HG02571 (cell line): ENCODE data around the gene SCT.

Experiments
- ATAC-seq: cut with Tn5 transposase; IDR thresholded peaks from one replicate; pipeline ENCODE4 v1.9.1; 2021; ENCODE audit warnings: mild to moderate bottlenecking, moderate library complexity; ENCODE audit not compliant: unreplicated experiment

The SCT gene

DNA sequence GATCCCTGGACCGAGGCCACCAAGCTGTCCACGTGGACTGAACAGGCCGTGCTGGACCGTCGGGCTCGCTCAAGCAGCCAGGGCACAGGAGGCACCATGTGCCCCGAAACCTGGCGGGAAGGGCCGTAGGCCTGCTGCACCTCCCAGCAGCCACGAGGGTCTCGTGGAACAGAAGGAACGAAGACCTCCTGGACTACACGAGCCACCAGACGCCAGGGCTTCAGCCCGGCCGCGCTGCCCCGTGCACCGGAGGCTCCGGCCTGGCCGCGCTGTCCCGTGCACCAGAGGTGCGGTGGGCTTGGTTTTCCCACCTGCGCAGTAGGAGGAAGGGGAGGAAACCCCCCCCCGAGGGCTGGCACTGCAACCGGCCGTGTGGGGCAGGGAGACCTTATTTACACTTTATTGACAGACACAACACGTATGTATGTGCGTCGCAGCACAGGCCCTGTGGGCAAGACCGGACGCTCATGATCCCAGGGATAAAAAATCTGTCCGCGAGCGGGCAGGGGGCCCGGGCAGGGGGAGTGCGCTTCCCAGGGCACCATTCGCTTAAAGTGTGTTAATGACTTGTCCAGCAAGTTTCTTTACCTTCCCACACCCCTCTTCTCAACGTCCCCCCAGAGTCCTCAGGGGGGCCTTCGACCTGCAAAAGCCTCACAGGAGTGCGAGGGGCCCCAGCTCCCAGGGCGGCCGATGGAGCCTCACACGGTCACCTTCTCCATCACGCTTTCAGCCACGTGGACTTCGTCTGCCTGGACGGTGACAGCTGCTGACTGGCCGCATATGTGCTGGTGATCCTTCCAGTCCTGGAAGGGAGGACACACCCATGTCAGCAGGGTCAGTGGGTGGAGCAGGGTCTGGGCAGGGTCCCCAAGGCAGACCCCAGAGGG, 17.1 kb upstream of the SCT start:
- no peak for ATAC-seq

GRCh38 chr11:643366-643765, 16.4 kb upstream of the SCT start:
- ATAC-seq, result no peak

- no peak for ATAC-seq
These were observed 14.9 kb upstream of the SCT start for GRCh38 chr11:641806-642370.

DNA sequence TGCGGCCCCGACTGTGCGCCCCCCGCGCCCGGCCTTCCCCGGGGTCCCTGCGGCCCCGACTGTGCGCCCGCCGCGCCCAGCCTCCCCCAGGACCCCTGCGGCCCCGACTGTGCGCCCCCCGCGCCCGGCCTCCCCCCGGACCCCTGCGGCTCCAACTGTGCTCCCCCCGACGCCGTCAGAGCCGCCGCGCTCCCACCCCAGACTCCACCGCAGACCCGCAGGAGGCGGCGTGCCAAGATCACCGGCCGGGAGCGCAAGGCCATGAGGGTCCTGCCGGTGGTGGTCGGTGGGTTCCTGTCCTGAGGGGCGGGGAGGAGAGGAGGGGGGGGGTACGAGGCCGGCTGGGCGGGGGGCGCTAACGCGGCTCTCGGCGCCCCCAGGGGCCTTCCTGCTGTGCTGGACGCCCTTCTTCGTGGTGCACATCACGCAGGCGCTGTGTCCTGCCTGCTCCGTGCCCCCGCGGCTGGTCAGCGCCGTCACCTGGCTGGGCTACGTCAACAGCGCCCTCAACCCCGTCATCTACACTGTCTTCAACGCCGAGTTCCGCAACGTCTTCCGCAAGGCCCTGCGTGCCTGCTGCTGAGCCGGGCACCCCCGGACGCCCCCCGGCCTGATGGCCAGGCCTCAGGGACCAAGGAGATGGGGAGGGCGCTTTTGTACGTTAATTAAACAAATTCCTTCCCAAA, 13.2 kb upstream of the SCT start:
- no peak for ATAC-seq

- ATAC-seq, result no peak
These were observed 12.5 kb upstream of the SCT start for GRCh38 chr11:639332-639955.

DNA sequence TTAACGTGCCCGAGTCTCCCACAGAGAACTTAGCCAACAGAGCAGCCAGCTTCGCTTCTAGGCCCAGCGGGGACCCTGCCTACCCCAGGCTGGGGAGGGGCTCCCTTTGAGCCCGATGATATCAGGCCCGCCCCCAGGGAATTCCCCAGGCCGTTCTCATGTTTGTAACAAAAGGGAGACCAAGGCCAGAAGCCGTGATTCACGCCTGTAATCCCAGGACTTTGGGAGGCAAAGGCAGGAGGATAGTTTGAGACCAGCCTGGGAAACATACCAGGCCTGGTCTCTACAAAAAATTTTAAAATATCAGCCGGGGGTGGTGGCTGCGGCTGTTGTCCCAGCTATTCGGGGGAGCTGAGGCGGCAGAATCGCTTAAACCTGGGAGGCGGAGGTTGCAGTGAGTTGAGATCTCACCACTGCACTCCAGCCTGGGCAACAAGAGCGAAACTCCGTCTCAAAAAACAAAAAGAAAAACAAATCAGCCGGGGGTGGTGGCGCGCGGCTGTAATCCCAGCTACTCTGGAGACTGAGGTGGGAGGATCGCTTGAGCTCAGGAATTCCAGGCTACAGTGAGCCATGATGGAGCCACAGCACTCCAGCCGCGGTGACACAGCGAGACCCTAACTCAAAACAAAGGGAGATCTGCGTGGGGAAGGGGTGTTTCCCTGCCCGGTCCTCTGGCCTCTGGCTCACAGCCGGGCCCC, 11.8 kb upstream of the SCT start:
- no peak for ATAC-seq

DNA sequence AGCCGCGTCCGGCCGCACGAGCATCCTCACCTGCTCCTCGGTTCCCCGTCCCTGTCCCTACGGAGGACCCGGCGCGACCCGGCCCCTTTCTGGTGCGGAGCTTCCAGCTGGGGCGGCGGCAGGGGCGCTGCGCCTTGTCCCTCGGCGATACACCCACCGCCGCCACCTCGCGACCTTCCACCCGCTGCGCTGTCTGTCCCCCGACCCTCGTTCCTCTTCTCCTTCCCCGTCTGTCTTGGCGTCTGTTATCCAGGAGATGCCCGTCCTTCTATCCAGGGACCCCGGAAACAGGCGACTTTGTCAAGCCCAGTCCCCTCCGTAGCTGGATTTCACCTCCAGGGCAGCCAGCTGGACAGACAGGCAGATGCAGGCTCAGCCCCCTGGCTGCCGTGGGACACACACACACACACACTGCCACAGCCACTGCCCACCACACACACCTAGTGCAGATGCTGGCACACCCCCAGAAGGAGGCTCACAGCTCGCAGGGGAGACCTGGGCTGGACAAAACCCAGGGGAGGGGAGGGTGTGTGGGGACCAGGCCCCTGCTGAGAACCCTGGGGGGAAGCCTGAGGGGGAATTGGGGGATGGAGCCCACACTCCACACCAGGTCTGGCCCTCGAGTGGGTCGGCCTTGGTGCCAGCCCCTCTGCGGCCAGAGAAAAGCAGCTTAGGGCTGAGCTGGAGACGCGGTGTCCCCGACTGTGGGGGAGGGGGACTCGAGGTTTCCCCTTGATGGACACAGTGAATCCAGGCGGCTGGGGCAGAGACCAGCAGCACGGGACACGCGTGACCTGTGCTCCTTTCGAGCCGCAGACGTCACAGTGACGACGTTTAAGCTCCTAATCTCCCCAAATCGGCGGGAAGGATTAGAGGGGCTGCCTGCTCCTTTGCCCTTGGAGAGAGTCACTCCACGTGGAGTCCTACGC, 10.9 kb upstream of the SCT start:
- no peak for ATAC-seq

DNA sequence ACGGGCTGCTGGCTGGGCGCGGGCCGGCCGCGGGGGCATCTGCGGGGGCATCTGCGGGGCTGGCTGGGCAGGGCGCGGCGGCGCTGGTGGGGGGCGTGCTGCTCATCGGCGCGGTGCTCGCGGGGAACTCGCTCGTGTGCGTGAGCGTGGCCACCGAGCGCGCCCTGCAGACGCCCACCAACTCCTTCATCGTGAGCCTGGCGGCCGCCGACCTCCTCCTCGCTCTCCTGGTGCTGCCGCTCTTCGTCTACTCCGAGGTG, 10.3 kb upstream of the SCT start:
- no peak for ATAC-seq

DNA sequence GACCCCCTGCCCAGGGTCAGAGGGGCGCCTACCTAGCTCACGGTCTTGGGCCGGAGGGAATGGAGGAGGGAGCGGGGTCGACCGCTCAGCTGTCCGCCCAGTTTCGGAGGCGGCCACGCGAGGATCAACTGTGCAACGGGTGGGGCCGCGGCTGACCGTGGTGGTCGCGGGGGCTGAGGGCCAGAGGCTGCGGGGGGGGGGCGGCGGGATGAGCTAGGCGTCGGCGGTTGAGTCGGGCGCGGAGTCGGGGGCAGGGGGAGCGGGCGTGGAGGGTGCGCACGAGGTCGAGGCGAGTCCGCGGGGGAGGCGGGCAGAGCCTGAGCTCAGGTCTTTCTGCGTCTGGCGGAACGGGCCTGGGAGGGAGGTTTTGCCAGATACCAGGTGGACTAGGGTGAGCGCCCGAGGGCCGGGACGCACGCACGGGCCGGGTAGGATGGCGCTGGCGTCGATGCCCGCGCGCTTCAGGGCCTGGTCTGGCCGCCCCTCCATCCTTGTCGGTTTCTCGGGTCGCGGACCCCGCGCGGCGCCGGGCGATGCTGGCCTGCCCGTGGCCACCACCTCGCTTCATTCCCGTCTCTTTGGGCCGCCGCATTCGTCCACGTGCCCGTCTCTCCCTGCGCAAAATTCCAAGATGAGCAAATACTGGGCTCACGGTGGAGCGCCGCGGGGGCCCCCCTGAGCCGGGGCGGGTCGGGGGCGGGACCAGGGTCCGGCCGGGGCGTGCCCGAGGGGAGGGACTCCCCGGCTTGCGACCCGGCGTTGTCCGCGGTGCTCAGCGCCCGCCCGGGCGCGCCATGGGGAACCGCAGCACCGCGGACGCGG, 9.7 kb upstream of the SCT start, which contains the start of gene DRD4:
DRD4 (plus strand) TSS at position 759 of the 822 bp plus-strand sequence; CDS start at position 795, 36 bp downstream.
- ATAC-seq, result no peak

- no peak for ATAC-seq
These were observed 9.0 kb upstream of the SCT start for GRCh38 chr11:635945-636510.

DNA sequence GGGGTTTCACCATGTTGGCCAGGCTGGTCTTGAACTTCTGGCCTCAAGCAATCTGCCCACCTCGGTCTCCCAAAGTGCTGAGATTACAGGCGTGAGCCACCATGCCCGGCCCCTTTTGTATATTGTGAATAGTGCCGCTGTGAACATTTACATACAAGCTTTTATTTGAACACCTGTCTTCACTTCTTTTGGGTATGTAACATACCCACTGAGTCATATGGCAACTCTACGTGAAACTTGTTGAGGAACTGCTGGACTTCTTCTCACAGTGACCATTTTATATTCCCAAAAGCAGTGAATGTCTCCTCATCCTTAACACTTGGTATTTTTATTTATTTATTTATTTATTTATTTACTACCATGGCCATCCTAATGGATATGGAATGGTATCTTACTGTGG, 3.9 kb upstream of the SCT start:
- ATAC-seq, result no peak

GRCh38 chr11:629237-629583, 2.2 kb upstream of the SCT start:
- ATAC-seq, result no peak

DNA sequence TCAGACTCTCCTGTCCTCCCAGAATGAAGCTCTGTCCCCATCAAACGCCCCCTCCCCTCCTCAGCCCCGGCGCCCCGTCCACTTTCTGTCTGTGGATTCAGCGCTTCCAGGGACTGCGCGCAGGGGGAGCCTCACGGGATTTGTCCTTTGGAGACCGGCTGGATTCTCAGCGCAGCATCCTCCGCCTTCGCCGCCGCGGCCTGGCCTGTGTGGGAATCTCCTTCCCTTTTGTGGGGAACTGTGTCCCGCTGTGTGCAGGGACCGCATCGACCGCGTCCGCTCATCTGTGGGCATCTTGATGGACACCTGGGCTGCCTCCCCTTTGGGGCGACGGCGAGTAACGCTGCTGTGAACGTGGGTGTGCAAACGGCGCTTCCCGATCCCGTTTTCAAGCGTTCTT, 1.1 kb upstream of the SCT start:
- no peak for ATAC-seq

- ATAC-seq, result no peak
These were observed 261 bp upstream of the SCT start for GRCh38 chr11:627308-627576.

DNA sequence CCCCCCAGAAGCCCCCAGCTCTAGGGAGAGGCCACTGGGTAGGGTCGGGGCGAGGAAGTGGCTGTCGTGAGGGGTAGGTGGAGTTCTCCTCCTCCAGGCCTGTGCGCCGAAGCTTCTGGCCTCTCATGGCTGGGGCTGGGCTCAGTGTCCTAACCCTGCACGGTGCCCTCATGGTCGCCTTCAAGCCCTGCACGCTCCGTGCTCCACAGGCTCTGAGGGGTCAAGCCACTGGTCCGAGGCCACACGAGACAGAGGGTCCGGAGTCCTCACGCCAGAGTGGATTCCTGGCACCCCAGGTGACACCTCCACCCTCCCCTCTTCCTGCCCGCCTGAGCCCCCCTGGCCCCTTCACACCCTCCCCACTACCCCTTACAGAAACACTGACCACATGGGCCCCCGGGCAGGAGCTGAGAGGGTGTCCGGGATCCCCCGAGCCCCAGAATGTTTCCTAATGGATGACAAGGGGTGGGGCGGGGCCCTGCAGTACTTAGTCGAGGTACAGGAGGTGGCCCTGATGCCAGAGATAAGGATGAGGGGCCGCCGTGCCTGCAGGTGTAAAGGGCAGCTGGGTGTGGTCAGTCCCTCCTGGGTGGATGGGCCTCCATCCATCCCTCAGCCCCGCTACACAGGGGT, 1.2 kb downstream of the SCT start:
- ATAC-seq, result no peak

DNA sequence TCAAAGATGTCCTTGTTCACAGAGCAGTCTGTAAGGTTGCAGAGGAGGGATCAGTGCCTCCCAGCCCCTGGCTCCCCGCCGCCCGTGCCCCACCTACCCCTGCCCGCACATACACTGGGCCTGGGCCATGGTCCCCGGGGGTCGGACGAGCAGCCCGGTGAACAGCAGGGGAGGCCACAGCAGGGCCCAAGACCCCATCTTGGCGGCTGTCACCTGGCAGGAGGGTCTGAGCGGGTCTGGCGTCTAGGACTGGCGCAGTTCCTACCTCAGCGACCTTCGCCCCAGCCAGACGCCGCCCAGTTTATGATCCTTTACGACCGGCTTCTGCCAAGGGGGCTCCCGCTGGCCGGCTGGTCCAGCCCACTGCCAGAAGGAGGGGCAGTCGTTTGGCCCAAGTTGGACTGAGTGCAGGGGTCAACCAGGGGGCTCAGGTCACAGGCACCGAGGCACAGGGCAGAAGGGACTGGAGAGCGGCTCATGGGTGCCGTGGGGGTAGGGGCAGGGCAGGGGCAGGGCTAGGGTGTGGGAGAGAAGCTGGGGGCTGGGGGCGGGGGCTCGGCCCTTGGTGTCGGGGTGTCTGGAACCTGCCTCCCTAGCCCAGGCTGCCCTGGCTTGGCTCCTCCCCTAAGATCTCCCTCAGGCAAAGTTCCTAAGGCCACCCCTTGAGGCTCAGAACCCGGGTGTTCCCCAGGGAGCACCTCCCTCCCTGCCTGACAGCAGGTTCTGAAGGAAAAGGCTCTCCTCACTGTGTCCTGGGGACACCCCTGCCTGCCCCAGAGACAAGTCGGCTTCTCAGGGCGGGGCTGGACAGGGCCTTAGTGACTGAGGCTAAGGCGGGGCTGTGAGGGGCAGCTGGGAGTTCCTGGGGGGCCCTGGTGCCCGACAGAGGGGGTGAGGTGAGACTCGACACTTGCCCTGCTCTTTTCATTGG, 2.0 kb downstream of the SCT start, which contains the start of gene CDHR5:
CDHR5 (minus strand) TSS at position 251 of the 931 bp plus-strand sequence; CDS start at position 198, 53 bp downstream.
- ATAC-seq, result no peak

GRCh38 chr11:623999-624704, 2.8 kb downstream of the SCT start:
- no peak for ATAC-seq
